Measurements from ENCODE around the gene KSR1.

GRCh38 chr17:27621942-27622559 is 165.8 kb downstream of the KSR1 start:
- TF ChIP-seq POLR2A (IDR thresholded peaks at IDR 0.05) (no peak), EP300 (IDR thresholded peaks at IDR 0.05) (no peak)
